Measurements from ENCODE around the gene POLR1B.

The POLR1B gene

DNA sequence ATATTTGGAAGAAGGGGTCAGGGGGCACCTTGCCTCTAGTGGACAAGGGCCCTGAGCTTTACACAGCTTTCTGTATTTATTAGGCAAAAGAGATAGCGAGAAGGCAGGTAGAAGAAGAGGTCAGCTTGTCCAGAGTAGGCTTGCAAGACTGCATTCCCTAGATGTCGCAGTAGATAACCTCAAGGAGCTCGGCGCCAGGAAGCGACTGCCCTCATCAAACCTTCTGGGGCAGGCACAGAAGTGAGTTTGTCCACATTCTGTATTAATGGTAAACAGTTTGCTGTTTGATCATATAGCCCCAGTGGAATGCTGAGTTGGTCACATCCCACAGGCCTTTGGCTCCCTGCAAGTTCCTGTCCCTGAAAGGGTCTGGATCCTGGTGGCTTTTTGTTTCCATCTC lies 49.1 kb downstream of the POLR1B start:
- Histone ChIP-seq H3K9me2 (replicated peaks; ENCODE audit: low read depth, low read length) (no peaks in the 10 kb centered on the region), H2AFZ (ENCODE audit: low read length) (peak overlapping the region; percentile 56; the same call in 1 of the 2 replicates), H3K4me3 (ENCODE audit: low read length, poor library complexity, severe bottlenecking) (no peak overlapping the region), H3K4me1 (ENCODE audit: insufficient read depth, low read length, poor library complexity, severe bottlenecking) (no peaks in the 10 kb centered on the region), H3K79me2 (ENCODE audit: insufficient read depth, low read length) (no peaks in the 10 kb centered on the region), H3K27me3 (ENCODE audit: insufficient read depth, low read length, poor library complexity, severe bottlenecking) (no peaks in the 10 kb centered on the region), H3K9ac (ENCODE audit: low read depth, low read length, poor library complexity, severe bottlenecking) (no peak overlapping the region), H4K20me1 (ENCODE audit: insufficient read depth, low read length, poor library complexity, severe bottlenecking) (no peaks in the 10 kb centered on the region), H3K4me2 (ENCODE audit: low read depth, low read length, poor library complexity, severe bottlenecking) (no peak overlapping the region), H3F3A (ENCODE audit: low read depth) (no peaks in the 10 kb centered on the region), H3K9me3 (ENCODE audit: insufficient read depth, low read depth, low read length) (no peaks in the 10 kb centered on the region), H3K36me3 (ENCODE audit: insufficient read depth, low read length) (no peaks in the 10 kb centered on the region)
- no peak for TF ChIP-seq EZH2phosphoT487 (IDR thresholded peaks at IDR 0.05; ENCODE audit: borderline replicate concordance)
- TF ChIP-seq, protein P1, sequence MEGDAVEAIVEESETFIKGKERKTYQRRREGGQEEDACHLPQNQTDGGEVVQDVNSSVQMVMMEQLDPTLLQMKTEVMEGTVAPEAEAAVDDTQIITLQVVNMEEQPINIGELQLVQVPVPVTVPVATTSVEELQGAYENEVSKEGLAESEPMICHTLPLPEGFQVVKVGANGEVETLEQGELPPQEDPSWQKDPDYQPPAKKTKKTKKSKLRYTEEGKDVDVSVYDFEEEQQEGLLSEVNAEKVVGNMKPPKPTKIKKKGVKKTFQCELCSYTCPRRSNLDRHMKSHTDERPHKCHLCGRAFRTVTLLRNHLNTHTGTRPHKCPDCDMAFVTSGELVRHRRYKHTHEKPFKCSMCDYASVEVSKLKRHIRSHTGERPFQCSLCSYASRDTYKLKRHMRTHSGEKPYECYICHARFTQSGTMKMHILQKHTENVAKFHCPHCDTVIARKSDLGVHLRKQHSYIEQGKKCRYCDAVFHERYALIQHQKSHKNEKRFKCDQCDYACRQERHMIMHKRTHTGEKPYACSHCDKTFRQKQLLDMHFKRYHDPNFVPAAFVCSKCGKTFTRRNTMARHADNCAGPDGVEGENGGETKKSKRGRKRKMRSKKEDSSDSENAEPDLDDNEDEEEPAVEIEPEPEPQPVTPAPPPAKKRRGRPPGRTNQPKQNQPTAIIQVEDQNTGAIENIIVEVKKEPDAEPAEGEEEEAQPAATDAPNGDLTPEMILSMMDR (conservative IDR thresholded peaks at IDR 0.05; ENCODE audit: low read length), result no peak

DNA sequence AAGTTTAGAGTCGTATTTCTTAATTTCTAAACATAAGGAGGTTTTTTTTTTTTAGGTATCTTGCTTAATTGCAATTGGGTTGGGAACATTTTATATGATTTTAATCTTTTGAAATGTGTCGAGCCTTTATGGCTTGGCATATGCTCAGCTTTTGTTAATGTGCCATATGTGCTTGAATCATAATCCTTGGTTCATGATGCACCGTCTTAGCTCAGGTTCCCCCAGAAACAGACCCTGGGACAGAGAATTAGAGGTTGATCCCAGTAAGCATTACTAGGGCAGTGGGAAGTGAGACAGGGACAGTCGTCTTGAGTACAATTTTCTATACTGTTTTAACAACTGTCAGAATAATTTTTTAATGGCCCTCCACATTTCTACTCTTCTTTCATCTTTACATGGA lies 51.5 kb downstream of the POLR1B start:
- Histone ChIP-seq H4K20me1 (ENCODE audit: insufficient read depth, low read length, poor library complexity, severe bottlenecking) (no peaks in the 10 kb centered on the region), H3F3A (ENCODE audit: low read depth) (no peaks in the 10 kb centered on the region), H3K9me2 (replicated peaks; ENCODE audit: low read depth, low read length) (no peaks in the 10 kb centered on the region), H3K4me1 (ENCODE audit: insufficient read depth, low read length, poor library complexity, severe bottlenecking) (no peaks in the 10 kb centered on the region), H2AFZ (ENCODE audit: low read length) (no peak overlapping the region), H3K4me2 (ENCODE audit: low read depth, low read length, poor library complexity, severe bottlenecking) (no peak overlapping the region), H3K9ac (ENCODE audit: low read depth, low read length, poor library complexity, severe bottlenecking) (no peak overlapping the region), H3K36me3 (ENCODE audit: insufficient read depth, low read length) (no peaks in the 10 kb centered on the region), H3K4me3 (ENCODE audit: low read length, poor library complexity, severe bottlenecking) (no peak overlapping the region), H3K79me2 (ENCODE audit: insufficient read depth, low read length) (no peaks in the 10 kb centered on the region), H3K9me3 (ENCODE audit: insufficient read depth, low read depth, low read length) (no peaks in the 10 kb centered on the region), H3K27me3 (ENCODE audit: insufficient read depth, low read length, poor library complexity, severe bottlenecking) (no peaks in the 10 kb centered on the region)
- no peak for TF ChIP-seq EZH2phosphoT487 (IDR thresholded peaks at IDR 0.05; ENCODE audit: borderline replicate concordance)
- TF ChIP-seq, protein P1 (conservative IDR thresholded peaks at IDR 0.05; ENCODE audit: low read length), result no peak

DNA sequence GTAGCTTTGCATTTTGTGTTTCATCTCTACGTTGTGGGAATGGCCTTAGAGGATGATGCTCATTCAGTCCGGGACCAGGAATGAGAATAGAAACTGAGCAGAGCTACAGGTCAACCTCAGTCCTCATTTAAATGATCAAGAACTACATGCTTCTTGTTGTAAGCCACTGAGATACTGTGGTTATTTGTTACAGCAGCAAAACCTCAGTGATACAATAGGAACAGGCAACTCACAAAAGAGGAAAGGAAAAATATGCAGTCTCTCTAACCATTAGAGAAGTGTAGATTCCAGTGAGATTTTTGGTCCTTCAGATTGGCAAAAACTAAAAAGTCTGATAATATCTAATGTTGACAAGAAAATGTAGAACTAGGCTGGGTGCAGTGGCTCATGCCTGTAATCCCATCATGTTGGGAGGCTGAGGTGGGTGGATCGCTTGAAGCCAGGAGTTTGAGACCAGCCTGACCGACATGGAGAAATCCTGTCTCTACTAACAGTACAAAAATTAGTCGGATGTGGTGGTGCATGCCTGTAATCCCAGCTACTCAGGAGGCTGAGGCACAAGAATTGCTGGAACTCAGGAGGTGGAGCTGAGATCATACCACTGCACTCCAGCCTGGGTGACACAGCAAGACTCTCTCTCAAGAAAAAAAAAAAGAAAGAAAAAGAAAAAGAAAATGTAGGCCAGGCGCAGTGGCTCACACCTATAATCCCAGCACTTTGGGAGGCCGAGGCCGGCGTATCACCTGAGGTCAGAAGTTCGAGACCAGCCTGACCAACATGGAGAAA lies 55.5 kb downstream of the POLR1B start:
- Histone ChIP-seq H3K4me1 (ENCODE audit: insufficient read depth, low read length, poor library complexity, severe bottlenecking) (no peaks in the 10 kb centered on the region), H3K36me3 (ENCODE audit: insufficient read depth, low read length) (no peaks in the 10 kb centered on the region), H3K4me2 (ENCODE audit: low read depth, low read length, poor library complexity, severe bottlenecking) (no peak overlapping the region), H3K9ac (ENCODE audit: low read depth, low read length, poor library complexity, severe bottlenecking) (no peak overlapping the region), H2AFZ (ENCODE audit: low read length) (no peak overlapping the region), H3K9me3 (ENCODE audit: insufficient read depth, low read depth, low read length) (no peaks in the 10 kb centered on the region), H3K4me3 (ENCODE audit: low read length, poor library complexity, severe bottlenecking) (no peak overlapping the region), H3K9me2 (replicated peaks; ENCODE audit: low read depth, low read length) (no peaks in the 10 kb centered on the region), H3F3A (ENCODE audit: low read depth) (no peaks in the 10 kb centered on the region), H4K20me1 (ENCODE audit: insufficient read depth, low read length, poor library complexity, severe bottlenecking) (no peaks in the 10 kb centered on the region), H3K27me3 (ENCODE audit: insufficient read depth, low read length, poor library complexity, severe bottlenecking) (no peaks in the 10 kb centered on the region), H3K79me2 (ENCODE audit: insufficient read depth, low read length) (no peaks in the 10 kb centered on the region)
- TF ChIP-seq EZH2phosphoT487 (IDR thresholded peaks at IDR 0.05; ENCODE audit: borderline replicate concordance), result no peak
- TF ChIP-seq, protein P1 (conservative IDR thresholded peaks at IDR 0.05; ENCODE audit: low read length), result no peak

Data from Loucy (cell line).